Measurements from ENCODE around the gene EYS. TPM values are rescaled to one million over a fixed set of nuclear protein-coding genes. Genes with fewer than 3 reads are reported as not detected.
A peak's percentile ranks its signal among the peaks of the same experiment; 100 is the strongest.

The EYS gene
- total and polyA plus RNA-seq, 2 of the 8 experiments (the other 6 are each of a cell fraction or from before 2014, with no cell fraction given) = 0.05 to 0.13 TPM

DNA sequence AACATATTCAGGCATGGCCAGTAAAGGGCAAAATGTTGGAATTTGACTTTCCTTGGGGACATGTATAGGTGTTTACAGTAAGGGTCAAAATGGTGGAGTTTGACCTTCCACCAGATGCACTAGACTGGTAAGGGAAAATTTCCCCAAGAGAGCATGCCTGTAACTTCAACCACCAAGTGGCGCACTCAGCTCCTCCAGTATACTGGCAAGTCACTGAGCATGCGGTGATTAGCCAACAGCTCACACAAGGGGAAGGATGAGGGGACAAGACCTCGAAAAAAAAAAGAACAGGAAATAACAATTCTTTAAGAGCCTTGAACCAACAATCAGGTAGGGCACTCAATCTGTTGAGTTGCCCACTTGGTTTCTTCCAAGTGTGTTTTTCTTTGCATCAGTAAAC, 140.9 kb downstream of the EYS start:
- Histone ChIP-seq H3K23me2 (ENCODE audit: low read depth, low read length) (no peaks in the 10 kb centered on the region), H3K4me1 (replicated peaks in 1 of 4; ENCODE audit: control insufficient read depth in 3 of 4, insufficient read depth in 4 of 4, low read length in 3 of 4) (peaks cover 0 to 17% (median 6%) of the 10 kb centered on the region in 4 experiments; a peak in 3 of 7 replicates), H4K5ac (ENCODE audit: insufficient read length, low read depth, low read length) (peak overlapping the region; percentile 15), H2BK15ac (ENCODE audit: low read length) (no peak overlapping the region), H3K4ac (replicated peaks; ENCODE audit: insufficient read length, low read depth, low read length) (no peak overlapping the region), H3K36me3 (ENCODE audit: control insufficient read depth in 2 of 4, insufficient read depth in 4 of 4, low read length in 3 of 4) (no peaks in the 10 kb centered on the region; a peak in 1 of 8 replicates), H2BK20ac (ENCODE audit: low read length) (no peak overlapping the region), H3K9me3 (ENCODE audit: insufficient read depth in 2 of 2, low read depth in 1 of 2, low read length in 1 of 2) (no peaks in the 10 kb centered on the region), H4K91ac (replicated peaks; ENCODE audit: insufficient read length, low read length) (no peak overlapping the region), H3K27ac (ENCODE audit: low read depth, low read length) (no peak overlapping the region), H3K27me3 (replicated peaks in 1 of 4; ENCODE audit: control insufficient read depth in 3 of 4, extremely low read depth in 1 of 4, insufficient read depth in 3 of 4, low read length in 3 of 4) (no peaks in the 10 kb centered on the region), H2BK120ac (replicated peaks; ENCODE audit: low read depth, low read length) (no peak overlapping the region), H2BK12ac (ENCODE audit: low read depth, low read length) (no peak overlapping the region), H3K56ac (replicated peaks; ENCODE audit: insufficient read length, low read depth, low read length) (no peak overlapping the region), H3K79me1 (ENCODE audit: low read depth, low read length) (no peaks in the 10 kb centered on the region), H3K14ac (ENCODE audit: insufficient read length) (no peak overlapping the region), H2AFZ (ENCODE audit: low read length) (no peak overlapping the region), H3K79me2 (ENCODE audit: control insufficient read depth in 1 of 2, insufficient read depth in 2 of 2, low read length in 2 of 2) (no peaks in the 10 kb centered on the region), H3K18ac (ENCODE audit: extremely low read depth, low read length) (no peak overlapping the region; the same call in 1 of the 2 replicates), H2BK5ac (ENCODE audit: low read depth, low read length) (no peak overlapping the region), H3K23ac (ENCODE audit: insufficient read length) (no peak overlapping the region), H3K9ac (replicated peaks in 1 of 4; ENCODE audit: extremely low read depth in 1 of 4, low read depth in 3 of 4, low read length in 3 of 4) (no peak overlapping the region), H2AK5ac (ENCODE audit: low read depth, low read length) (no peak overlapping the region), H4K8ac (ENCODE audit: extremely low read depth, insufficient read depth, low read length) (no peak overlapping the region), H4K20me1 (replicated peaks in 1 of 2; ENCODE audit: control insufficient read depth in 1 of 2, insufficient read depth in 2 of 2, low read length in 2 of 2) (no peaks in the 10 kb centered on the region), H3K4me3 (ENCODE audit: extremely low read depth in 1 of 4, insufficient read depth in 2 of 4, low read depth in 3 of 4, low read length in 4 of 4) (no peak overlapping the region), H3K4me2 (ENCODE audit: insufficient read depth in 1 of 2, low read depth in 2 of 2, low read length in 2 of 2) (no peak overlapping the region)
- FAIRE-seq (peak; percentile 45), DNase-seq (ENCODE audit: low read depth in 1 of 2, low spot score in 2 of 2) (peak in 1 of 2 experiments; percentile 10)
- 83% methylated on average over 1 of the region's 3 CpGs; no CpG with 5 or more reads in 1 of the 2 experiments for WGBS, 2 experiments (ENCODE audit: extremely low coverage in 1 of 2, insufficient coverage in 1 of 2, insufficient read length in 1 of 2, insufficient replicate concordance in 2 of 2, low coverage in 1 of 2, low lambda C conversion rate in 2 of 2, missing lambda C conversion rate in 1 of 2)
- ChIA-PET POLR2A (ENCODE audit: partially characterized antibody) (interaction anchor here (0.6 kb wide), 1 partner anchor 31 kb away, joined by 4 read pairs; no protein-coding TSS in a partner anchor), CTCF (ENCODE audit: partially characterized antibody) (interaction anchor here (0.6 to 1.0 kb wide), 5 partner anchors 69 to 293 kb away, joined by 3 to 6 read pairs (median 4); no protein-coding TSS in a partner anchor)
- TF ChIP-seq JUND (IDR thresholded peaks at IDR 0.05; ENCODE audit: low read length) = no peak
- TF ChIP-seq, protein P1, sequence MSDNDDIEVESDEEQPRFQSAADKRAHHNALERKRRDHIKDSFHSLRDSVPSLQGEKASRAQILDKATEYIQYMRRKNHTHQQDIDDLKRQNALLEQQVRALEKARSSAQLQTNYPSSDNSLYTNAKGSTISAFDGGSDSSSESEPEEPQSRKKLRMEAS (IDR thresholded peaks at IDR 0.05) = 0 out of 2 replicates have a peak, but pooled peaks have one; percentile 35
- TF ChIP-seq CTBP2 (IDR thresholded peaks at IDR 0.05; ENCODE audit: borderline replicate concordance, insufficient read depth, insufficient read length, low read length) = no peak
- TF ChIP-seq, protein P2, sequence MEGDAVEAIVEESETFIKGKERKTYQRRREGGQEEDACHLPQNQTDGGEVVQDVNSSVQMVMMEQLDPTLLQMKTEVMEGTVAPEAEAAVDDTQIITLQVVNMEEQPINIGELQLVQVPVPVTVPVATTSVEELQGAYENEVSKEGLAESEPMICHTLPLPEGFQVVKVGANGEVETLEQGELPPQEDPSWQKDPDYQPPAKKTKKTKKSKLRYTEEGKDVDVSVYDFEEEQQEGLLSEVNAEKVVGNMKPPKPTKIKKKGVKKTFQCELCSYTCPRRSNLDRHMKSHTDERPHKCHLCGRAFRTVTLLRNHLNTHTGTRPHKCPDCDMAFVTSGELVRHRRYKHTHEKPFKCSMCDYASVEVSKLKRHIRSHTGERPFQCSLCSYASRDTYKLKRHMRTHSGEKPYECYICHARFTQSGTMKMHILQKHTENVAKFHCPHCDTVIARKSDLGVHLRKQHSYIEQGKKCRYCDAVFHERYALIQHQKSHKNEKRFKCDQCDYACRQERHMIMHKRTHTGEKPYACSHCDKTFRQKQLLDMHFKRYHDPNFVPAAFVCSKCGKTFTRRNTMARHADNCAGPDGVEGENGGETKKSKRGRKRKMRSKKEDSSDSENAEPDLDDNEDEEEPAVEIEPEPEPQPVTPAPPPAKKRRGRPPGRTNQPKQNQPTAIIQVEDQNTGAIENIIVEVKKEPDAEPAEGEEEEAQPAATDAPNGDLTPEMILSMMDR (IDR thresholded peaks at IDR 0.05; ENCODE audit: control extremely low read depth in 1 of 3, insufficient read depth in 1 of 3, low read depth in 1 of 3, low read length in 3 of 3) = peak; percentile 34 to 61 (median 42)
- no peak for TF ChIP-seq ASH2L (IDR thresholded peaks at IDR 0.05; ENCODE audit: low read length)
- TF ChIP-seq RAD21 (IDR thresholded peaks at IDR 0.05 in 1 of 2, conservative IDR thresholded peaks at IDR 0.05 in 1 of 2; ENCODE audit: low read depth in 2 of 2, low read length in 2 of 2) = peak; percentile 59 to 76
- TF ChIP-seq CHD1 (IDR thresholded peaks at IDR 0.05; ENCODE audit: low read depth, low read length) = no peak
- no peak for TF ChIP-seq SIX5 (IDR thresholded peaks at IDR 0.05; ENCODE audit: low read depth, low read length)
- no peak for TF ChIP-seq ZNF274 (IDR thresholded peaks at IDR 0.05; ENCODE audit: borderline replicate concordance, extremely low read depth, low read length)
- TF ChIP-seq SP4 (IDR thresholded peaks at IDR 0.05; ENCODE audit: low read length) = no peak

Data from H1 (cell line).